Right ventricle myocardium superior (tissue), 1 donor: ENCODE results near the gene MLH1. TPM values are rescaled to one million over a fixed set of nuclear protein-coding genes. Genes with fewer than 3 reads are reported as not detected.
A peak's percentile ranks its signal among the peaks of the same experiment; 100 is the strongest.

Experiments
- ATAC-seq: fragments of 200-7000 bp; cut with Tn5 transposase; one replicate; pipeline ENCODE4 v1.9.1; 2020; ENCODE audit warnings: mild to moderate bottlenecking; ENCODE audit not compliant: poor library complexity
- DNase-seq: peaks from one replicate; pipeline ENCODE4 v3.0.0-alpha.2; 2020
- intact Hi-C: fragments of 100-400 bp; cut with DNase I; formaldehyde crosslinking; loops from one replicate; pipeline ENCODE4 v1.11.2; 2022
- total RNA-seq: library from RNA; stranded (reverse); fragmentation: NEBNext Ultra II Directional; extraction: Animal tissue kit (Norgen Biotek cat#: 25700); gene quantifications from one replicate; pipeline ENCODE4 v1.2.1, GENCODE V29; 2021
- donor health status: DM: no; HTN: yes; CAD: no; lungs with severe emphysema.

The MLH1 gene
- total RNA-seq, 1 donor from 2014 or later = 42.7 TPM

GRCh38 chr3:36969540-36970432 lies 23.5 kb upstream of the MLH1 start:
- peak; percentile 92 for ATAC-seq
- intact Hi-C loops = no loop called here
- no peak for DNase-seq

DNA sequence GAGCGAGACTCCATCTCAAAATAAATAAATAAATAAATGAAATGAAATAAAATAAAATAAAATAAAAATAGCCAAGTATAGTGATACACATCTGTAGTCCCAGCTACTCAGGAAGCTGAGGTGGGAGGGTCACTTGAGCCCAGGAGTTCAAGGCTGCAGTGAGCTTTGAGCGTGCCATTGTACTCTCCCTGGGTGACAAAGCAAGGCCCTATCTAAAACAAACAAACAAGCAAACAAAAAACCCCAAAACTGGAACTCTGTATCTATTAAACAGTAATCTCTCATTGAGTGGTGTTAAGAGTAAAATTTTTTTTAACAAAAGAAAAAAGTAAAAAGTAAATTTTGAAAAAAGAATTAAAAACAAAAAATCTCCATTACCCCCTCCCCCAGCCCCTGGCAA lies 21.2 kb upstream of the MLH1 start:
- no peak for ATAC-seq
- intact Hi-C loops = no loop called here
- no peak for DNase-seq

- DNase-seq (no peak), ATAC-seq (no peak)
- intact Hi-C loops = no loop called here
Observed at GRCh38 chr3:36973139-36973538, 20.2 kb upstream of the MLH1 start.

DNA sequence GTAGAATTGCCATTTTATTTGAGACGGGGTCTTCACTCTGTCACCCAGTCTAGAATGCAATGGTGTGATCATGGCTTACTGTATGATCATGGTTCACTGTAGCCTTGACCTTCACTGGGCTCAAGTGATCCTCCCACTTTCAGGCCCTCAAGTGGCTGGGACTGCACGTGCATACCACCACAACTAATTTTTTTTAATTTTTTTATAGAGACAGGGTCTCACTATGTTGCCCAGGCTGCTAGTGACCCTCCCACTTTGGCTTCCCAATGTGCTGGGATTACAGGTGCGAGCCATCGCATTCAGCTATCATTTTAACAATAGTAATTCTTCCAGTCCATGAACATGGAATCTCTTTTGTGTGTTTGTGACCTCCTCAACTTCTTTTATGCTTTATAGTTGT lies 12.3 kb upstream of the MLH1 start:
- ATAC-seq = no peak
- no peak for DNase-seq
- intact Hi-C loops = no loop called here

GRCh38 chr3:36988356-36988755 lies 5.0 kb upstream of the MLH1 start:
- DNase-seq (no peak), ATAC-seq (no peak)
- intact Hi-C loops = no loop called here

DNA sequence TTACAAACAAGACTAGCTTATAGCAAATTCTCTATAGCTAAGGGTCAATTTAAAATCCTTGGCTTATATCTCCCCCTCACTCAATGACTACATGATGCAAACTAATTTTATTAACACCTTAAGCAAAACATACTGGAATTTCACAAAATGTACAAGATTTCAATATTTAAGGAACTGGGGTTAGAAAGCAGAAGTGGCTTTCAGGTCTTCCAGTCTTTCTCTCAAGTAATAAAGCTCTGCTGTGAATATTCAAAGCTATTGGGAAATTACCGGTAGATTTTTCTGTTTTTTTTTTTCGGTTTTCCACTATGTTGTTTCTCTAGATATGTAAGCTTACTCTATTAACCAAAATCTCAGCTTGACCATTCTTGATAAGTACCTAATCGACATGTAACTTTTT lies 4.3 kb upstream of the MLH1 start:
- intact Hi-C loops = no loop called here
- DNase-seq = no peak
- no peak for ATAC-seq

GRCh38 chr3:36989568-36989967 lies 3.8 kb upstream of the MLH1 start:
- ATAC-seq (no peak), DNase-seq (no peak)
- intact Hi-C loops = no loop called here

- ATAC-seq (no peak), DNase-seq (no peak)
- intact Hi-C loops = no loop called here
Observed at GRCh38 chr3:36991147-36991546, 2.2 kb upstream of the MLH1 start.

DNA sequence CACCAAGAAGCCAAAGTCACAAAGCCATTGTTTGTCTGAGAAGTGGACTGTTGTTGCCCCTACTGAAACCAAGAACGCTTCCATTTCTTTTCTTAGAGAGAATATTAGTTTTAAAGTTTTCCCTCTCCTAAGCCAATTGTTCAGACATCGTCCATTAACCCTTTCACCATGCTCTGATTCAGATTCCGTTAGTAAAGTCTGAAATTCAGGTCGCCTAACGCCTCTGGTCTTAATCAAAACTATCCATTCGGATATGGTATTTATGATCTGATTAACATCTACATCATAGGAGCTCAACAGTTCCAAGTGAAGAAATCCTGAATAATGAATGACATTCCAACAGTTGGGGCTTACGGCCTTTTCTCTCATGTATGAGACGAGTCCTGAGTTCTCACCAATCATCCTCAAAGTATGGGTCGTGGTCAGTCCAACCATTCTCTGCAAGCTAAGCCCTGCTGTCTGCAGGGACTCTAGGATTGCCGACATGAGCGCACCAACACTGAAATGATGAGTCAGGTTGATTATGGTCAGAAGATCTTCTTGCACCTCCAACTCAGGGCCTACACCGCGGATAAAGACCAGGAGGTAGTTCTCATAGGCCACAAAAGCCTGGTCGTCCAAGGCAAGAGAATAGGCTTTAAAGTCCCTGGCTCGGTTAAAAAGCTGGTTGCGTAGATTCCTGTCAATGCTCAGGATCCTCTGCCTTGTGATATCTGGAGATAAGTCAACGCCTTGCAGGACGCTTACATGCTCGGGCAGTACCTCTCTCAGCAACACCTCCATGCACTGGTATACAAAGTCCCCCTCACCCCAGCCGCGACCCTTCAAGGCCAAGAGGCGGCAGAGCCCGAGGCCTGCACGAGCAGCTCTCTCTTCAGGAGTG lies 1.2 kb upstream of the MLH1 start:
- DNase-seq (no peak), ATAC-seq (no peak)
- intact Hi-C loops = no loop called here

DNA sequence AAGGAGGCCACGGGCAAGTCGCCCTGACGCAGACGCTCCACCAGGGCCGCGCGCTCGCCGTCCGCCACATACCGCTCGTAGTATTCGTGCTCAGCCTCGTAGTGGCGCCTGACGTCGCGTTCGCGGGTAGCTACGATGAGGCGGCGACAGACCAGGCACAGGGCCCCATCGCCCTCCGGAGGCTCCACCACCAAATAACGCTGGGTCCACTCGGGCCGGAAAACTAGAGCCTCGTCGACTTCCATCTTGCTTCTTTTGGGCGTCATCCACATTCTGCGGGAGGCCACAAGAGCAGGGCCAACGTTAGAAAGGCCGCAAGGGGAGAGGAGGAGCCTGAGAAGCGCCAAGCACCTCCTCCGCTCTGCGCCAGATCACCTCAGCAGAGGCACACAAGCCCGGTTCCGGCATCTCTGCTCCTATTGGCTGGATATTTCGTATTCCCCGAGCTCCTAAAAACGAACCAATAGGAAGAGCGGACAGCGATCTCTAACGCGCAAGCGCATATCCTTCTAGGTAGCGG lies 452 bp upstream of the MLH1 start, which contains the start of gene EPM2AIP1:
EPM2AIP1 (minus strand) TSS at position 326 of the 520 bp plus-strand sequence; CDS start at position 272, 54 bp downstream.
- peak; percentile 93 for ATAC-seq
- intact Hi-C loops = no loop called here
- DNase-seq = peak; percentile 98

DNA sequence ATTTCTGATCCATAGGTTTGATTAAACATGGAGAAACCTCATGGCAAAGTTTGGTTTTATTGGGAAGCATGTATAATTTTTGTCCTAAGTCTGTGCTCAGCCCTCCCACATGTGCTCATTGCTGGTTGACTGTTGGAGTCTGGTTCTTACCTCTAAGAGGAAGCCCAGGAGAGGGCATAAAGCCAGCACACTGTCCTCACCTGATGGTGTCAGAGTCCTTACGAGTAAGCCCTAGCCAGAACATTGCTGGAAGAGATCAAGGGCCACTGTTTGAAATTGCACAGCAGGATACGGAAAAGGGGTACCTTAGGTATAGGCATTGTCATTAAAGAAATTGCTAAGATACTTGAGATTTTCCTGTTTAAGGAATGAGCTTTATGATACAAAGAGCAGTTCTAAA lies 21.3 kb downstream of the MLH1 start:
- DNase-seq (peak; percentile 84), ATAC-seq (peak; percentile 84)
- intact Hi-C loops = no loop called here

- intact Hi-C loops = no loop called here
- peak; percentile 57 for DNase-seq
- peak; percentile 83 for ATAC-seq
Observed at GRCh38 chr3:37015642-37016041, 22.3 kb downstream of the MLH1 start.

GRCh38 chr3:37016903-37017302 lies 23.6 kb downstream of the MLH1 start:
- ATAC-seq = peak; percentile 73
- no peak for DNase-seq
- intact Hi-C loops = no loop called here

GRCh38 chr3:37017683-37018082 lies 24.4 kb downstream of the MLH1 start:
- peak; percentile 55 for ATAC-seq
- intact Hi-C loops = no loop called here
- DNase-seq = no peak

DNA sequence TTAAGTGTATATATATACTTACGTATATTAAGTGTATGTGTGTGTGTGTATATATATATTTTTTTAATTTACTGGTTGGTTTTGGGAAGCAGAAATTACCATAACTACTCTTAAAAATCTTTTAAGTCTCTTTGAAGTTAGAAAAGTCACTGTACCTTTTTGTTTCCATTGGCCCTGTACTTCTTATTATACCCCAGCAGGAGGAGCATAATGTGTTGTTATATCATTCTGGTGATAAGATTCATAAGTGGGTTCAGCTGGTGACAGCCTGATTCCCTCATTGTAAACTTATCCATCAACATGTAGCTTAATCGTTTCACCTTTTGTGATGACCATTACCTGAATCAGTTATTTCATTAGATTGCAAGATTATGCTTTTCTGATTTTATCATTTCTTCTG lies 30.8 kb downstream of the MLH1 start:
- ATAC-seq = no peak
- DNase-seq = no peak
- intact Hi-C loops = loop anchor here (10.0 kb wide), 1 partner anchor 191 kb away; no protein-coding TSS in a partner anchor

GRCh38 chr3:37024820-37025405 lies 31.6 kb downstream of the MLH1 start:
- ATAC-seq (no peak), DNase-seq (no peak)
- intact Hi-C loops = loop anchor here (10.0 kb wide), 1 partner anchor 190 kb away; no protein-coding TSS in a partner anchor

GRCh38 chr3:37025561-37026335 lies 32.4 kb downstream of the MLH1 start:
- ATAC-seq = no peak
- DNase-seq = no peak
- intact Hi-C loops = loop anchor here (10.0 kb wide), 1 partner anchor 189 kb away; no protein-coding TSS in a partner anchor

- intact Hi-C loops = loop anchor here (10.0 kb wide), 1 partner anchor 188 kb away; no protein-coding TSS in a partner anchor
- no peak for ATAC-seq
- DNase-seq = no peak
Observed at GRCh38 chr3:37026851-37027250, 33.5 kb downstream of the MLH1 start.
